ENCODE measurements around the gene STAB1.

Gene STAB1

GRCh38 chr3:52537165-52537620, 42.1 kb downstream of the STAB1 start:
- DNase-seq = no peak

- no peak for DNase-seq
Observed at GRCh38 chr3:52537726-52538421, 42.7 kb downstream of the STAB1 start.

GRCh38 chr3:52539010-52539653, 44.0 kb downstream of the STAB1 start:
- no peak for DNase-seq

GRCh38 chr3:52541050-52541449, 45.9 kb downstream of the STAB1 start:
- DNase-seq = no peak

- DNase-seq = no peak
Observed at GRCh38 chr3:52544937-52545336, 49.8 kb downstream of the STAB1 start.

GRCh38 chr3:52546111-52546901, 51.2 kb downstream of the STAB1 start:
- DNase-seq = no peak

GRCh38 chr3:52547143-52547542, 52.0 kb downstream of the STAB1 start:
- DNase-seq = no peak

GRCh38 chr3:52551118-52551517, 56.0 kb downstream of the STAB1 start:
- no peak for DNase-seq

GRCh38 chr3:52552089-52552488, 57.0 kb downstream of the STAB1 start:
- no peak for DNase-seq

GRCh38 chr3:52554026-52554755, 59.1 kb downstream of the STAB1 start:
- DNase-seq = no peak

- no peak for DNase-seq
Observed at GRCh38 chr3:52555056-52555455, 59.9 kb downstream of the STAB1 start.

- DNase-seq = no peak
Observed at GRCh38 chr3:52557011-52557960, 62.1 kb downstream of the STAB1 start.

GRCh38 chr3:52558436-52558835, 63.3 kb downstream of the STAB1 start:
- no peak for DNase-seq

GRCh38 chr3:52561028-52561747, 66.0 kb downstream of the STAB1 start:
- DNase-seq = no peak

- no peak for DNase-seq
Observed at GRCh38 chr3:52563984-52564383, 68.8 kb downstream of the STAB1 start.

- no peak for DNase-seq
Observed at GRCh38 chr3:52568069-52568468, 72.9 kb downstream of the STAB1 start.

- DNase-seq = no peak
Observed at GRCh38 chr3:52570076-52570475, 74.9 kb downstream of the STAB1 start.

- no peak for DNase-seq
Observed at GRCh38 chr3:52572221-52572620, 77.1 kb downstream of the STAB1 start.
